AML-193 (cell line): ENCODE data around the gene MPZL1.

ENCODE experiments used
- DNase-seq, 2 experiments: peaks; one replicate each; lab custom pipeline; 2025; lab: John Stamatoyannopoulos, UW

Gene MPZL1

DNA sequence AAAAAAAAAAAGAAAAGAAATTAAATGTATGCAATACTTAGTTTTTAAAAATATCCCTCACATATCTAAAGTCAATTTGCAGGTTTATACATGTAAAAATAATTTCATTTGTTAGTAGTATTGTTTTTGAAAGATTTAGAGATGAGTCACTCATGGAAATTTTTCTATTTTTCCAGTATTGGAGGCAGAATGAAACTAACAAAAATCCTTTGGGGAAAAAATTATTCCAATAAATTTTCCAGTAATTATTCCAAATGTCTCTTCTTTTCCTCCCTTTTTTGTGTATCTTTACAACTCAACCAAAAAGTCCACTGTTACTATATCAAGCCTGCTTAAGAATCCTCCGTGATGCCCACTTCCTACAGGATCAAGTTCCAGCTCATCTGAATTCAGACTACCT lies 29.9 kb downstream of the MPZL1 start:
- no peak for DNase-seq

GRCh38 chr1:167752219-167752985 lies 30.6 kb downstream of the MPZL1 start:
- no peak for DNase-seq

- DNase-seq, result no peak
These were observed 33.9 kb downstream of the MPZL1 start for GRCh38 chr1:167755654-167756053.

DNA sequence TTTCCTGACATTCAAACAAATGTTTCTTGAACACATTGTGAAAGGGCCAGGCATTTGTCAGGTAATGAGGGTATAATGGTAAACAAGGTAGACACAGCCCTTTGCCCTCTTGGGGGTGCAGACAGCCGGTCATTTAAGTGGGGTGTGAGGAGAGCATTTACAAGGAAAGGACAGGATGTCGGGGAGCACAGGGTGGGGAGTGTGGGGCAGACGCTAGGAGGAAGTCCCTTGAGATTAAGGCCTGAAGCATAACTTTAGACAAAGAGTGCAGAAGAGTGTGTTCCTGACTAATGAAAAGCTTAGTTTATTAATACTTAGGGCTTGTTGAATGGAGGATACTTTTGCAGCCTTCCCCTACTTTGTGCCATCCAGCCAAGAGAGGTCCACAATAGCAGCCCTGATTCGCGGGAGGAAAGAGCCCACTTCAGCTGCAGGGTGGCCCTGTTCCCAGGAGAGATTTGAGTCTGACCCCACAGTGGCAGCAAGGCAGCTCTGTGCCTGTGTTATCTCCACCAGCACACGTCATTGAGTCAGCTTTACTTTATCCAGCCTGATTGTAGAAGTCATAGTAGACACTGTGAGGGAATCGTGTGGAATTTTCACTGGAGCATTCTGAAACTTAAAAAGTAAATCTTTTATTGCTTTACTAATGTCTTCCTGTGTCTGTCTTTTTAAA lies 35.1 kb downstream of the MPZL1 start:
- DNase-seq, result no peak

GRCh38 chr1:167757433-167758309 lies 35.9 kb downstream of the MPZL1 start:
- no peak for DNase-seq

DNA sequence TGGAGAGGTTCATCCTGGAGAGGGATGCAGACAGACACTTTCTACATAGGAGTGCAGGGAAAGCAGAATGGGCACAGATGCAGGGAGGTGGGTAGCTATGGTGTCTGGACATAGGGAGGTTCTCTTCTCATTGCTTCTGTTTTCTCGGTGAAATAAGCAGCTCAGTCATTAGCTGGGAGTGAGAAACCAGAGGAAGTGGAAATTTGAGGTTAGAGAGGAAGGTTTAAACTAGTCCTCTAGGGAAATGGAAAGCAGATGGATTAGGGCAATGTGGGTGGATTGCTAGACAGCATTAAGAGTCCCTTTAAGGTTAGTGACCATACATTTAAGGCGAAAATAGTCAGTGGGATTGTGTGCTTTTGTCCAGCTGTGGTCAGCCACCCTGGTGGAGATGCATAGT lies 39.6 kb downstream of the MPZL1 start:
- DNase-seq, result peak; percentile 57 to 62

DNA sequence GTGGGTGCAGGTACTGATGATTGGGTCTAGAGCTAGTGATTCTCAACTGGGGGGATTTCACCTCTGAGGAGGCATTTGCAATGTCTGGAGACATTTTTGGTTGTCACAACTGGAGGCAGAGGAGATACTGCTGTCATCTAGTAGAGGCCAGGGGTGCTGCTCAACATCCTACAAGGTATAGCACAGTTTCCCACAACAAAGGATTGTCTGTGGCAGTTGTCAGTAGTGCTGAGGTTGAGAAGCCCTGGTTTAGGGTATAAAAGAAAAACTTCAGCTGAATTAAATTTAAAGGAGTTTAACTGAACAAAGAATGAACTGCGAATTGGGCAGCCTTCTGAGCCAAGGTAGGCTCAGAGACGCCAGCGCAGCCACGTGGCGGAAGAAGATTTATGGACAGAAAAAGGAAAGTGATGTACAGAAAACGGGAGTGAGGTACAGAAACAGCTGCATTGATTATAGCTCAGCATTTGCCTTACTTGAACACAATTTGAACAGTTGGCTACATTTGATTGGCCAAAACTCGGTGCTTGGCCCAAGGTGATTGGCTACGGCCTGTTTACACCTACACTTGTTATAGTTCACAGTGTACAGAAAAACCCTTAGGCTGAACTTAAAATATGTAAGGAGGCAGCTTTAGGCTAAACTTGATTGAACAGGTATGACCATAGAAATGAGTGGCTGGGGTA lies 40.4 kb downstream of the MPZL1 start:
- no peak for DNase-seq

- peak; percentile 11 to 47 for DNase-seq
These were observed 41.9 kb downstream of the MPZL1 start for GRCh38 chr1:167763525-167764220.

DNA sequence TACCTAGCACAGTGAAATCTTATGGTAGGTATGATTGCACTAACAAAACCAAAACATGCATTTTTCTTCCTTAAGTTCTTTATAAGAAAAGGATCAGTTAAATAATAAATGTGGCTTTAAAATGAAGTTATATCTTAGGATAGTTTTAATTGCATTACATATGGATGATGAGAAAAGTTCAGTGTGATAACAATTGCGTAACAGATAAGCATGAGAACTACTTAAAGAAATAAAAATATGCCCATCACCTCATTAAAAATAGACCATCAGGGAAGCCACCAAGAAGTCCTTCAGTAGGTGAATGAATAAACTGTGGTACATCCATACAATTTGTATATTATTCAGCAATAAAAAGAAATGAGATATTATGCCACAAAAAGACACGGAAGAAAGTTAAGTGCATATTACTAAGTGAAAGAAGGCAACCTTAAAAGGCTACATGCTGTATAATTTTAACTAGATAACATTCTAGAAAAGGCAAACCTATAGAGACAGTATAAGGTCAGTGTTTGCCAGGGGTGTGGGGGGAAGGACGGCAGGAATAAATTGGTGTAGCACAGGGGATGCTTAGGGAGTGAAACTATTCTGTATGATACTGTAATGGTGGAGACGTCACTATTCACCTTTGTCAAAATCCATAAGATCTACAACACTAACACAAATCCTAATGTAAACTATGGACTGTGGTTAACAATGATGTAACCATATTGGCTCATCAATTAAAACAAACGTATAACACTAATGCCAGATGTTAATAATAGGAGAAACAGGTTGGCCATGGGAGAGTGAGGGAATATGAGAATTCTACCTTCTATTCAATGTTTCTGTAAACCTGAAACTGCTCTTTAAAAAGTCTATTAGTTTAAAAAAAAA lies 42.9 kb downstream of the MPZL1 start:
- DNase-seq, result no peak

GRCh38 chr1:167765496-167765895 lies 43.7 kb downstream of the MPZL1 start:
- DNase-seq, result no peak

- no peak for DNase-seq
These were observed 44.8 kb downstream of the MPZL1 start for GRCh38 chr1:167766538-167766937.

GRCh38 chr1:167767761-167768160 lies 46.0 kb downstream of the MPZL1 start:
- peak; percentile 55 to 75 for DNase-seq

GRCh38 chr1:167770127-167770526 lies 48.3 kb downstream of the MPZL1 start:
- DNase-seq, result no peak

DNA sequence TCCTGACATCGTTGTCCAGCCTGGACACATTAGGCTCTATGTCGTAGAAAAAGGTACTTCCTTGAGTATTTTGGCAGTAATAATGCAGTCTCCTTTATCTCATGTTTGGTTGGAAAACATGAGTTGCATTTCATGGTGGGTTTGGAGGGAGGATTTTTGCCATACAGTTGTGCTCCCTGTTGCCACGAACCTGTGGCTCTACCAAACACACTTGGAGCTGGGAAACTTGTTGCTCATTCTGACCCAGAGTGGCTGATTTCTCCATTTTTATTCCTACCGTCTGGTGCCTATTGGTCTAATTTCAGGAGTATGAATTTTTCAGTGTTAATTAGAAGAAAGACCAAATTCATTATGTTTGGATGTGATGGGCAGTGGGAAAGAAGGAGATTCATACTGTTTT lies 50.7 kb downstream of the MPZL1 start:
- DNase-seq, result no peak

- no peak for DNase-seq
These were observed 51.7 kb downstream of the MPZL1 start for GRCh38 chr1:167773516-167773915.

DNA sequence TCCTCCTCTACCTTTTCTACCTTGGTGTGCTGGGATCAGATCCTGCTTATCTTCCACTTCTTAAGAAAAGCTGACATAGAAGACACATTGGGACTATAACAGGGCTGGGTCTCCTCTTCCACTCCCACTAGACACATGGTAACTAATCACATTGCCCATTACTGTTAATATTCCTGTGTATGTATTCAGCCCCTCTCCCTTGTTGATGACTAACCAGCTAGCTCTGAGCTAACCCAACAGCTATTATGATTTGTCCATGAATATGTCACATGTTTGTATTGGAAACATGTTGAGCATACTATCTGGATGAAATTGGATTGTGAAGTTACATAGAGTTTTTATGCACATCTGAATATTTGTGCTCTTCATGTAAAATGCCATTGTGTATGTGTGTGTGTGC lies 52.9 kb downstream of the MPZL1 start:
- DNase-seq, result no peak

GRCh38 chr1:167775178-167775577 lies 53.4 kb downstream of the MPZL1 start:
- no peak for DNase-seq

DNA sequence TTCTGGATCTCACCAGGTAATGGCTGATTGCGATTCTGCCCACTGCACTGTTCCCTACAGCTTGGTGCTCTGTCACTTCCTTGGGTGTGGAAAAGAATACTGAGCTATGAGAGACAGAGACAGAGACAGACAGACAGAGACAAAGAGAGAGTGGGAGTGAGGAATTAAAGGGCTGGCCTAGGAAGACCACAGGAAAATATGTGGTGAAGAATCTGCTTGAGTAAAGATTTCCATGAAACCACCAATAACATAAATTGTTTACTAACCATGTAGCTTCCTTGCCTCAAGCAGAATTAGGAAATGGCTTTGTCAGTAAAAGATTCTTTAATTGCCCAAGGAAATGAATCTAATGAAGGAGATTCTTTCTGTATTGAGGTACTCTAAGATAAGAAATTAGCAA lies 54.4 kb downstream of the MPZL1 start:
- no peak for DNase-seq

DNA sequence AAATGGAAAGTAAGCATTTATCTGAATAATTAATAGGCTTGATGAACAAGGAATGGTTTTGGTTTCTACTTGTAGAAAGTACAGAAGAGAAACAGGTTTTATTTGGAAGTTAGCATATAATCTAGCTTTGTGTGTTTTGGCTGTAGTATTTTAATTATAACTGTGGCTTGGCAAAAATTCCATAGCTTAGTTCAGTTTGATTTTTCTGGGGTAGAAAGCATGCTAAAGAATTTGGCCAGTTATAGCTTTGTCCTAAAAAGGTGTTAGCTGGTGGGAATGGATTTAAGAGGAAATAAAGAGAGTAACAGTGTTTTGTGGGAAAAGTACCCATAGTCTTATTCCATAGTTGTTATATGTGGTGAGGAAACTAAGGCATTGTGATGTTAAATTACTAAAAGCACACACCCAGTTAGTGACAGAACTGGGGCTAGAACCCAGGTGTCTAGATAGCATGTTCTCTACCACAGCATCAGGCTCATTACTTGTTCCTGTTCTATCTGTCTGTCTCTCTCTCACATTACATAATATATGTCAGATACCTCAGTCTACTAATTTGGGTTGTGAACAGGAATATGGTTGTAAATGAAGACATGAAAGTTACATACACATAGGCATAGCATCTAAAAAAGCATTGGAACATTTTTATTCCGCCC lies 55.0 kb downstream of the MPZL1 start:
- no peak for DNase-seq

DNA sequence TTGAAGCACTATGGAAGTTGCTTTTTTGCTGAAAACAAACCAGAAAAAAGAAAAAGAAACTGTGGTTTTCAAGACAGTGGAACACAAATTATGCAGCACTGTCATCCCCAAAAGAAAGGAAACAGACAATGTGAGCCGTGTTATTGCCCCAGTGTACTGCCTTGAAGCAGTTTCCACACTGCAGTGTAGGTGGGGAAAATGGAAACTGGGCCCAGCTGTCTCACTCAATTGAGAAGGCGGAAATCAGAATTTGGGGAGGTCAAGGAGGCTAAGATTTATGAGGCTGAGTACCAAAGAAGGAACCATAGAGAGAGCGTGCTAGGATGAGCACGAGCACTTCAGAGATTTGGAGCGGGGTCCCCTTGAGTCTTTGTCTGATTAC lies 55.5 kb downstream of the MPZL1 start:
- DNase-seq, result no peak
